ENCODE data around the gene GPR180. TPM values are rescaled to one million over a fixed set of nuclear protein-coding genes. Genes with fewer than 3 reads are reported as not detected.

GPR180 gene
- total RNA-seq, 1 experiment from 2014 or later: 4.0 TPM

GRCh38 chr13:94656176-94656575 is 54.5 kb downstream of the GPR180 start:
- Histone ChIP-seq H3K9me2 (ENCODE audit: insufficient read depth) (no peaks in the 10 kb centered on the region), H3K79me2 (ENCODE audit: low read depth) (no peaks in the 10 kb centered on the region), H3K27me3 (ENCODE audit: insufficient read depth, low read depth) (peaks cover under 1% of the 10 kb centered on the region; the same call in 1 of the 2 replicates), H3K4me2 (no peak overlapping the region), H4K20me1 (ENCODE audit: insufficient read depth) (no peaks in the 10 kb centered on the region), H3K36me3 (ENCODE audit: low read depth) (no peaks in the 10 kb centered on the region), H3F3A (ENCODE audit: insufficient read depth, low read depth) (no peaks in the 10 kb centered on the region), H3K27ac (no peak overlapping the region), H3K9me3 (ENCODE audit: insufficient read depth, low read depth) (no peaks in the 10 kb centered on the region), H3K4me3 (no peak overlapping the region), H2AFZ (no peak overlapping the region), H3K4me1 (replicated peaks; ENCODE audit: insufficient read depth) (no peaks in the 10 kb centered on the region)
- BruUV-seq (replicated peaks): no TSS peak
- TF ChIP-seq CTCF (conservative IDR thresholded peaks at IDR 0.05): no peak
- ChIA-PET POLR2A (ENCODE audit: unreplicated experiment) (no interaction called here), CTCF (no interaction called here)
- no peak for DNase-seq
- intact Hi-C loops (cut with micrococcal nuclease; ENCODE audit: unreplicated experiment): no loop called here

- no peak overlapping the region for H3K27ac ChIP-seq
- peak in 1 of 2 experiments; percentile 66 for DNase-seq
- no TSS peak for BruUV-seq (replicated peaks)
Measured at GRCh38 chr13:94656766-94657165, 55.1 kb downstream of the GPR180 start.

GRCh38 chr13:94657167-94657566 is 55.5 kb downstream of the GPR180 start:
- DNase-seq: no peak

More at GRCh38 chr13:94656766-94657165, 55.1 kb downstream of the GPR180 start:
- Histone ChIP-seq H3K9me3 (ENCODE audit: insufficient read depth, low read depth) (no peaks in the 10 kb centered on the region), H4K20me1 (ENCODE audit: insufficient read depth) (no peaks in the 10 kb centered on the region), H3K79me2 (ENCODE audit: low read depth) (no peaks in the 10 kb centered on the region), H3K27me3 (ENCODE audit: insufficient read depth, low read depth) (peaks cover 7% of the 10 kb centered on the region), H3K4me3 (no peak overlapping the region), H3K36me3 (ENCODE audit: low read depth) (no peaks in the 10 kb centered on the region), H3K4me2 (no peak overlapping the region), H3F3A (ENCODE audit: insufficient read depth, low read depth) (no peaks in the 10 kb centered on the region), H3K4me1 (replicated peaks; ENCODE audit: insufficient read depth) (no peaks in the 10 kb centered on the region), H3K9me2 (ENCODE audit: insufficient read depth) (no peaks in the 10 kb centered on the region), H2AFZ (no peak overlapping the region)
- intact Hi-C loops (cut with micrococcal nuclease; ENCODE audit: unreplicated experiment): no loop called here
- ChIA-PET CTCF (no interaction called here), POLR2A (ENCODE audit: unreplicated experiment) (interaction anchor here (0.6 kb wide), 1 partner anchor 644 kb away, joined by 25 read pairs; no protein-coding TSS in a partner anchor)
- TF ChIP-seq CTCF (conservative IDR thresholded peaks at IDR 0.05) (no peak), EZH2 (IDR thresholded peaks at IDR 0.05; ENCODE audit: low read depth) (no peak)

More at GRCh38 chr13:94657167-94657566, 55.5 kb downstream of the GPR180 start:
- TF ChIP-seq EZH2 (IDR thresholded peaks at IDR 0.05; ENCODE audit: low read depth) (no peak), CTCF (conservative IDR thresholded peaks at IDR 0.05) (no peak)
- ChIA-PET POLR2A (ENCODE audit: unreplicated experiment) (interaction anchor here (0.6 kb wide), 1 partner anchor 643 kb away, joined by 25 read pairs; no protein-coding TSS in a partner anchor), CTCF (no interaction called here)
- no peak overlapping the region for H3K27ac ChIP-seq
- no peak overlapping the region for H3K4me2 ChIP-seq
- no peaks in the 10 kb centered on the region for H4K20me1 ChIP-seq (ENCODE audit: insufficient read depth)
- no peak overlapping the region for H2AFZ ChIP-seq
- BruUV-seq (replicated peaks): no TSS peak
- no peaks in the 10 kb centered on the region for H3K4me1 ChIP-seq (replicated peaks; ENCODE audit: insufficient read depth)
- H3K36me3 ChIP-seq (ENCODE audit: low read depth): no peaks in the 10 kb centered on the region
- peaks cover 11% of the 10 kb centered on the region for H3K27me3 ChIP-seq (ENCODE audit: insufficient read depth, low read depth)
- H3K4me3 ChIP-seq: no peak overlapping the region
- no peaks in the 10 kb centered on the region for H3K9me2 ChIP-seq (ENCODE audit: insufficient read depth)
- intact Hi-C loops (cut with micrococcal nuclease; ENCODE audit: unreplicated experiment): no loop called here
- no peaks in the 10 kb centered on the region for H3K9me3 ChIP-seq (ENCODE audit: insufficient read depth, low read depth)
- H3K79me2 ChIP-seq (ENCODE audit: low read depth): no peaks in the 10 kb centered on the region
- H3F3A ChIP-seq (ENCODE audit: insufficient read depth, low read depth): no peaks in the 10 kb centered on the region

All from PC-9 (cell line).